IMR-90 (cell line): ENCODE data around the gene PLXNB1. TPM values are rescaled to one million over a fixed set of nuclear protein-coding genes. Genes with fewer than 3 reads are reported as not detected.

Experiments
- ATAC-seq: fragments of 200-7000 bp; cut with Tn5 transposase; 2 replicates; pipeline ENCODE4 v1.9.1; 2020; ENCODE audit warnings: low read depth, mild to moderate bottlenecking, moderate library complexity
- BruUV-seq: library from RNA; stranded (reverse); fragments of 400-500 nt; replicated peaks from 2 replicates; lab custom pipeline; 2021; lab: Mats Ljungman, UMichigan
- CTCF ChIA-PET: fragments of 300-600 bp; formaldehyde crosslinking; extraction: SDS; loops from one replicate; lab custom pipeline; 2021; ENCODE audit warnings: antibody characterized with exemption; lab: Yijun Ruan, JAX
- POLR2A ChIA-PET: fragments of 300-600 bp; sonication (Branson Sonifier 250); formaldehyde crosslinking; loops from one replicate; lab custom pipeline; 2022; ENCODE audit warnings: antibody characterized with exemption; ENCODE audit not compliant: unreplicated experiment; lab: Charles Lee
- DNase-seq: peaks from one replicate; pipeline ENCODE4 v3.0.0; 2013
- H2AFZ ChIP-seq: replicated peaks from 2 replicates; pipeline ENCODE3; 2013; ENCODE audit warnings: low read length, mild to moderate bottlenecking; ENCODE audit not compliant: poor library complexity
- H2AK5ac ChIP-seq: 2 replicates; pipeline ENCODE4 v1.6.1; 2013; ENCODE audit warnings: low read depth, low read length, inconsistent platforms
- H2AK9ac ChIP-seq: replicated peaks from 2 replicates; pipeline ENCODE3; 2013; ENCODE audit warnings: mild to moderate bottlenecking, low read depth, low read length, moderate library complexity; ENCODE audit not compliant: poor library complexity
- H2BK120ac ChIP-seq: 2 replicates; pipeline ENCODE4 v1.6.1; 2013; ENCODE audit warnings: low read depth, low read length, inconsistent platforms
- H2BK15ac ChIP-seq: 3 replicates; pipeline ENCODE4 v1.6.1; 2013; ENCODE audit warnings: low read depth, low read length, inconsistent platforms
- H2BK20ac ChIP-seq: 2 replicates; pipeline ENCODE4 v1.6.1; 2013; ENCODE audit warnings: low read depth, mild to moderate bottlenecking, inconsistent platforms, low read length, moderate library complexity
- H2BK5ac ChIP-seq: 2 replicates; pipeline ENCODE4 v1.6.1; 2013; ENCODE audit warnings: mild to moderate bottlenecking, low read depth, low read length, inconsistent platforms; ENCODE audit not compliant: poor library complexity, severe bottlenecking
- H3K14ac ChIP-seq: replicated peaks from 2 replicates; pipeline ENCODE4 v1.6.1; 2013; ENCODE audit warnings: low read depth, low read length, inconsistent platforms
- H3K18ac ChIP-seq: 2 replicates; pipeline ENCODE4 v1.6.1; 2013; ENCODE audit warnings: low read depth, low read length, control low read depth
- H3K23ac ChIP-seq: 2 replicates; pipeline ENCODE4 v1.6.1; 2013; ENCODE audit warnings: low read depth, low read length, inconsistent platforms
- H3K27ac ChIP-seq: 2 replicates; pipeline ENCODE4 v1.5.1; 2013; ENCODE audit warnings: mild to moderate bottlenecking, control low read depth, low read length; ENCODE audit not compliant: insufficient read depth
- H3K27me3 ChIP-seq: 2 replicates; pipeline ENCODE4 v1.6.1; 2013; ENCODE audit warnings: low read length; ENCODE audit not compliant: control insufficient read depth, insufficient read depth
- H3K36me3 ChIP-seq: 2 replicates; pipeline ENCODE4 v1.6.1; 2013; ENCODE audit warnings: low read length, mixed read lengths; ENCODE audit not compliant: control insufficient read depth, insufficient read depth
- H3K4ac ChIP-seq: 2 replicates; pipeline ENCODE4 v1.6.1; 2013; ENCODE audit warnings: low read depth, low read length, inconsistent platforms
- H3K4me1 ChIP-seq: 2 replicates; pipeline ENCODE4 v1.6.1; 2013; ENCODE audit warnings: low read length, mixed read lengths; ENCODE audit not compliant: control insufficient read depth, insufficient read depth
- H3K4me2 ChIP-seq: 2 replicates; pipeline ENCODE4 v1.6.1; 2013; ENCODE audit warnings: low read depth, mild to moderate bottlenecking, control low read depth, low read length, moderate library complexity
- H3K4me3 ChIP-seq: 2 replicates; pipeline ENCODE4 v1.5.1; 2013; ENCODE audit warnings: low read depth, mild to moderate bottlenecking, control low read depth, low read length, moderate library complexity; ENCODE audit not compliant: insufficient read depth
- H3K56ac ChIP-seq: 2 replicates; pipeline ENCODE4 v1.6.1; 2013; ENCODE audit warnings: low read length, inconsistent platforms; ENCODE audit not compliant: insufficient read depth; ENCODE audit errors: extremely low read depth
- H3K79me1 ChIP-seq, 2 experiments: 2 replicates each; pipeline ENCODE4 v1.6.1; 2013; ENCODE audit warnings: low read length in 2 of 2, inconsistent platforms in 1 of 2, low read depth in 1 of 2
- H3K9ac ChIP-seq: 2 replicates; pipeline ENCODE4 v1.6.1; 2013; ENCODE audit warnings: low read depth, low read length, control low read depth
- H3K9me1 ChIP-seq: 2 replicates; pipeline ENCODE4 v1.6.1; 2013; ENCODE audit warnings: low read length, inconsistent platforms; ENCODE audit not compliant: insufficient read depth
- H3K9me3 ChIP-seq: 2 replicates; pipeline ENCODE4 v1.6.1; 2013; ENCODE audit warnings: low read length; ENCODE audit not compliant: control insufficient read depth, insufficient read depth
- H4K20me1 ChIP-seq: 2 replicates; pipeline ENCODE4 v1.6.1; 2013; ENCODE audit warnings: low read length, inconsistent platforms; ENCODE audit not compliant: insufficient read depth
- H4K5ac ChIP-seq: 2 replicates; pipeline ENCODE4 v1.6.1; 2013; ENCODE audit warnings: mild to moderate bottlenecking, low read depth, low read length, control low read depth
- H4K8ac ChIP-seq, 2 experiments: 2 replicates each; pipeline ENCODE4 v1.6.1; 2013; ENCODE audit warnings: low read depth in 2 of 2, low read length in 2 of 2, control low read depth in 1 of 2, inconsistent platforms in 1 of 2
- H4K91ac ChIP-seq: 2 replicates; pipeline ENCODE4 v1.6.1; 2013; ENCODE audit warnings: low read depth, low read length, inconsistent platforms; ENCODE audit not compliant: insufficient read depth
- MXI1 ChIP-seq: IDR thresholded peaks from 2 replicates; pipeline ENCODE4 v1.6.1; 2012; ENCODE audit warnings: low read depth, mild to moderate bottlenecking, low read length, moderate library complexity, borderline replicate concordance
- RCOR1 ChIP-seq: IDR thresholded peaks from 2 replicates; pipeline ENCODE4 v1.6.1; 2012; ENCODE audit warnings: mild to moderate bottlenecking, low read length, improper control_type of control experiment; ENCODE audit not compliant: insufficient replicate concordance
- SMC3 ChIP-seq: fragments of 150-350 bp; IDR thresholded peaks from 2 replicates; pipeline ENCODE4 v1.6.1; 2016; ENCODE audit warnings: low read depth, mild to moderate bottlenecking, antibody characterized with exemption, low read length, moderate library complexity
- WGBS, 2 experiments: methylation state at CpG; one replicate each; pipeline versions ENCODE4 v1.1.5 to v1.1.7; 2013; ENCODE audit warnings: missing lambda C conversion rate in 2 of 2; ENCODE audit not compliant: insufficient read length in 1 of 2; ENCODE audit errors: extremely low coverage in 2 of 2; 5-methylcytosine and 5-hydroxymethylcytosine counted together
- dilution Hi-C: fragments of 300-500 bp; cut with HindIII; formaldehyde crosslinking; loops from one replicate; pipeline ENCODE4 v1.14.3; 2018; ENCODE audit warnings: low sequenced_read_pairs; ENCODE audit not compliant: unreplicated experiment
- in situ Hi-C: fragments of 300-500 bp; cut with MboI; formaldehyde crosslinking; loops from 3 replicates; pipeline ENCODE4 v1.14.3; 2019; ENCODE audit warnings: low sequenced_read_pairs, inconsistent platforms, mixed read lengths
- intact Hi-C: fragments of 100-400 bp; cut with micrococcal nuclease; formaldehyde crosslinking; loops from 2 replicates; pipeline ENCODE4 v1.10.0; 2022
- polyA plus RNA-seq, 3 experiments: library from polyadenylated mRNA; depleted of rRNA; stranded (reverse); fragments of >200 nt; gene quantifications; 2 replicates each; pipeline ENCODE4 v1.2.3, GENCODE V29; 2012; ENCODE audit warnings: low replicate concordance in 1 of 3
- total RNA-seq: library from RNA; depleted of rRNA; stranded (reverse); fragments of >200 nt; gene quantifications from 2 replicates; pipeline ENCODE4 v1.2.3, GENCODE V29; 2012
- TF ChIP-seq, protein P1 (sequence below): conservative IDR thresholded peaks from 2 replicates; pipeline ENCODE4 v1.5.1; 2012; ENCODE audit warnings: mild to moderate bottlenecking, low read depth, low read length, improper control_type of control experiment
- TF ChIP-seq, protein P2 (sequence below): fragments of 150-350 bp; IDR thresholded peaks from 2 replicates; pipeline ENCODE4 v1.6.1; 2016; ENCODE audit warnings: low read depth, mild to moderate bottlenecking, low read length, moderate library complexity, borderline replicate concordance
- TF ChIP-seq, protein P3 (sequence below): fragments of 150-350 bp; IDR thresholded peaks from 2 replicates; pipeline ENCODE4 v1.6.1; 2017; ENCODE audit warnings: mild to moderate bottlenecking, antibody characterized with exemption, low read length, low read depth

PLXNB1 gene
- total and polyA plus RNA-seq, 2 of the 4 experiments (the other 2 are of a cell fraction): 5.2 to 25.3 TPM

GRCh38 chr3:48416091-48416505 is 13.8 kb downstream of the PLXNB1 start:
- ATAC-seq (no peak), DNase-seq (no peak)
- intact Hi-C loops: no loop called here
- H3K56ac ChIP-seq: no peak overlapping the region
- H3K79me1 ChIP-seq: no peaks in the 10 kb centered on the region; a peak in 1 of 4 replicates
- ChIA-PET CTCF (interaction anchor here (1.0 kb wide), 1 partner anchor 19 kb away, joined by 4 read pairs; no protein-coding TSS in a partner anchor), POLR2A (no interaction called here)
- no peak overlapping the region for H2BK15ac ChIP-seq
- H3K23ac ChIP-seq: no peak overlapping the region
- no peak overlapping the region for H4K91ac ChIP-seq
- H3K36me3 ChIP-seq: peaks cover 62% of the 10 kb centered on the region
- H2AK9ac ChIP-seq: peak overlapping the region; percentile 16
- H3K4ac ChIP-seq: no peak overlapping the region
- TF ChIP-seq, protein P1, sequence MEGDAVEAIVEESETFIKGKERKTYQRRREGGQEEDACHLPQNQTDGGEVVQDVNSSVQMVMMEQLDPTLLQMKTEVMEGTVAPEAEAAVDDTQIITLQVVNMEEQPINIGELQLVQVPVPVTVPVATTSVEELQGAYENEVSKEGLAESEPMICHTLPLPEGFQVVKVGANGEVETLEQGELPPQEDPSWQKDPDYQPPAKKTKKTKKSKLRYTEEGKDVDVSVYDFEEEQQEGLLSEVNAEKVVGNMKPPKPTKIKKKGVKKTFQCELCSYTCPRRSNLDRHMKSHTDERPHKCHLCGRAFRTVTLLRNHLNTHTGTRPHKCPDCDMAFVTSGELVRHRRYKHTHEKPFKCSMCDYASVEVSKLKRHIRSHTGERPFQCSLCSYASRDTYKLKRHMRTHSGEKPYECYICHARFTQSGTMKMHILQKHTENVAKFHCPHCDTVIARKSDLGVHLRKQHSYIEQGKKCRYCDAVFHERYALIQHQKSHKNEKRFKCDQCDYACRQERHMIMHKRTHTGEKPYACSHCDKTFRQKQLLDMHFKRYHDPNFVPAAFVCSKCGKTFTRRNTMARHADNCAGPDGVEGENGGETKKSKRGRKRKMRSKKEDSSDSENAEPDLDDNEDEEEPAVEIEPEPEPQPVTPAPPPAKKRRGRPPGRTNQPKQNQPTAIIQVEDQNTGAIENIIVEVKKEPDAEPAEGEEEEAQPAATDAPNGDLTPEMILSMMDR: no peak
- TF ChIP-seq SMC3 (no peak), RCOR1 (no peak), MXI1 (no peak)
- TF ChIP-seq, protein P2, sequence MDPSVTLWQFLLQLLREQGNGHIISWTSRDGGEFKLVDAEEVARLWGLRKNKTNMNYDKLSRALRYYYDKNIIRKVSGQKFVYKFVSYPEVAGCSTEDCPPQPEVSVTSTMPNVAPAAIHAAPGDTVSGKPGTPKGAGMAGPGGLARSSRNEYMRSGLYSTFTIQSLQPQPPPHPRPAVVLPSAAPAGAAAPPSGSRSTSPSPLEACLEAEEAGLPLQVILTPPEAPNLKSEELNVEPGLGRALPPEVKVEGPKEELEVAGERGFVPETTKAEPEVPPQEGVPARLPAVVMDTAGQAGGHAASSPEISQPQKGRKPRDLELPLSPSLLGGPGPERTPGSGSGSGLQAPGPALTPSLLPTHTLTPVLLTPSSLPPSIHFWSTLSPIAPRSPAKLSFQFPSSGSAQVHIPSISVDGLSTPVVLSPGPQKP: no peak
- TF ChIP-seq, protein P3, sequence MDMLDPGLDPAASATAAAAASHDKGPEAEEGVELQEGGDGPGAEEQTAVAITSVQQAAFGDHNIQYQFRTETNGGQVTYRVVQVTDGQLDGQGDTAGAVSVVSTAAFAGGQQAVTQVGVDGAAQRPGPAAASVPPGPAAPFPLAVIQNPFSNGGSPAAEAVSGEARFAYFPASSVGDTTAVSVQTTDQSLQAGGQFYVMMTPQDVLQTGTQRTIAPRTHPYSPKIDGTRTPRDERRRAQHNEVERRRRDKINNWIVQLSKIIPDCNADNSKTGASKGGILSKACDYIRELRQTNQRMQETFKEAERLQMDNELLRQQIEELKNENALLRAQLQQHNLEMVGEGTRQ: no peak
- no peak overlapping the region for H4K5ac ChIP-seq
- no peak overlapping the region for H3K18ac ChIP-seq
- no peaks in the 10 kb centered on the region for H3K27me3 ChIP-seq
- no peaks in the 10 kb centered on the region for H3K9me3 ChIP-seq
- no peak overlapping the region for H3K27ac ChIP-seq
- H3K4me1 ChIP-seq: no peaks in the 10 kb centered on the region
- H3K14ac ChIP-seq: no peak overlapping the region
- no TSS peak for BruUV-seq
- dilution Hi-C loops: no loop called here
- H3K4me3 ChIP-seq: no peak overlapping the region
- no peak overlapping the region for H3K4me2 ChIP-seq
- no peak overlapping the region for H2BK5ac ChIP-seq
- in situ Hi-C loops: no loop called here
- no peak overlapping the region for H4K8ac ChIP-seq
- 88% methylated on average over 8 of the region's 14 CpGs; no CpG with 5 or more reads in 1 of the 2 experiments for WGBS, 2 experiments
- H4K20me1 ChIP-seq: no peaks in the 10 kb centered on the region; the same call in 1 of the 2 replicates
- H2BK20ac ChIP-seq: no peak overlapping the region
- no peak overlapping the region for H3K9ac ChIP-seq
- H3K9me1 ChIP-seq: no peaks in the 10 kb centered on the region
- H2AK5ac ChIP-seq: no peak overlapping the region
- H2BK120ac ChIP-seq: no peak overlapping the region
- no peak overlapping the region for H2AFZ ChIP-seq
